T47D (cell line): ENCODE measurements around the gene TPO.

ENCODE experiments used
- DNase-seq, 2 experiments: peaks; one replicate each; pipeline versions ENCODE4 v3.0.0 to v3.0.0-alpha.2; 2011 to 2012; ENCODE audit warnings: low read depth in 1 of 2, low spot score in 1 of 2
- JUND ChIP-seq: IDR thresholded peaks from 2 replicates; pipeline ENCODE4 v1.6.1; 2012; ENCODE audit warnings: low read depth
- in situ Hi-C: cut with HindIII; loops from 2 replicates; pipeline ENCODE4 v1.10.0; 2016; ENCODE audit warnings: low sequenced_read_pairs, low pct_unique_long_range_greater_than_20kb

TPO gene

DNA sequence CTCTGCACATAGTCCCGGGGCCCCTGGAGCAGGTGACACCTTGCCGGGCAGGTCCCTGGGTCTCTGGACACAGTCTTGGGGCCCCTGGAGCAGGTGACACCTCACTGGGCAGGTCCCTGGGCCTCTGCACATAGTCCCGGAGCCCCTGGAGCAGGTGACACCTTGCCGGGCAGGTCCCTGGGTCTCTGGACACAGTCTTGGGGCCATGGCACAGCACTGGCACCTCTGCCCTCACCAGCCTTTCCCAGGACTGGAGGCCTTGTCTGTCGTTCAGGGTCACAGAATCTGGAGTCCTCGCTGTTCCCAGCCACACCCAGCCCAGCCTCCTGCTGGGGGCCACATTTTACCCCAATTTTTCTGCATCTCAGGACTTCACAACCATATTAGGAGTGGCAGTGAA is 2.2 kb downstream of the TPO start:
- no peak for TF ChIP-seq JUND
- DNase-seq = no peak
- in situ Hi-C loops = no loop called here

DNA sequence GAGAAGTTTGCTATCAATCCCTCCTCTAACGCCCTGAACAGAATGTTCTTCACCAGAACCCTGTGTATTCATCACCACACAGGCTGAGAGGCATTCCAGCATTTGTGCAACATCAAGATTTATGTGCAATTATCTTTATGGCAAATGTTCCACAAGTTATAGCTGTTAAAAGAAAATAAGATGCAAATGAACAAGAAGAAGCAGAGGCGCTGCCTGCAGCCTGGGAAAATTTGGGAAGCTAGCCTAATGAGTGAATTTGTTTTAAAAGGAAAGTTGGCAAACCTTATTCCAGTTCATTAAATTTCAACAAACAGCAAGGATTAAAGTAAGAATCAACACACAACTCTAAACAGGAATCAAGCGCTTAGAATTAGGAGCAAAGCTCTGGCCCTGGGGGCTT is 5.3 kb downstream of the TPO start:
- DNase-seq = no peak
- no peak for TF ChIP-seq JUND
- in situ Hi-C loops = no loop called here

DNA sequence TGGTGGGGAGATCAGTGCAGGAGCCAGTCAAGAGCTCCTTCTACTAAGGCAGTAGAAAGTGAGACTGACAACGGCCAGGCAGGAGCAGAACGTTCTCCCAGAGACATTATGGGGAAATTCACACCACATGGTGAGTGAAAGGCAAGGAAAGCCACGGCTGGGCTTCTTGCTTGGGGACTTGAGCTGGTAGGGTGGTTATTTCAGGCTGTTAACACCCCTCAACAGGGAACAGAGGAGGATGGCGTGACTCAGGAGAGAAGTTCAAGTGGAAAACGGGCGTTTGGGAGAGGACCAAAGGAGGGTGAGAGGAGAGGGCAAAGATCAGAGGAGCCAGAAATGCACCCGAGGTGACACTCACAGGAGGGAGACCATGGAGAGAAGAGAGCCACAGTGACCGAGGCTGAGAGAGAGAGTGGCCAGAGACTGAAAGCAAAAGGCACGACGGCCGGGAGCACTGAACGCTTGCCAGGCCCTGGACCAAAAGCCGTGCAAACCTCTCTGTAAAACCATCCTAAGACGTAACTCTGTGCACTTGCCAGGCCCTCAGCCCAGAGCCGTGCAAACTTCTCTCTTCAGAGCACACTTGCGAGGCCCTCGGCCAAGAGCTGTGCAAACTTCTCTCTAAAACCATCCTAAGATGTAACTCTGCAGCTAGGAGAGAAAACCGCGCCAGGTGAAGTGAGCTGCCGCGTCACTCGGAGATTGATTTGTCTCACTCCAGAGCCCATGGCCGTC is 7.7 kb downstream of the TPO start:
- in situ Hi-C loops = no loop called here
- DNase-seq = no peak
- TF ChIP-seq JUND = no peak

DNA sequence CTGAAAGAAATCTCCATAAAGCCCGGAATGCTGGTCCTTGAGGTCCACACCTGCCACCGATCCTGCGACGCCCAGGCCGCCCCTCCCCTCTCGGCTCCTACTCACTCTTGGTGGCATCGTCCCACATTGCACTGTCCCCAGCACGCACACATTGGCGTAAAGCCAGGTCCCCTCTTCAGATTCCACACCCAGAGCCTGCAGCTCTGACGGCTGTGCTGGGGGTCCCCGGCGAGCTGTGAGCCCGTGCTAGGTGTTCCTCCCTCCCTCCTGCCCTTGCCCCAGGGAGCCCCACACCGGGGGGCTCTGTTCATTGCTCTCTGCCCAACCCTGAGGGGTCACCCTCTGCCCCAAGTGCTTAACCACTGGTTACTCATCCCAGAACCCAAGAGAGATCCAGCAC is 8.5 kb downstream of the TPO start:
- in situ Hi-C loops = no loop called here
- TF ChIP-seq JUND = no peak
- no peak for DNase-seq

DNA sequence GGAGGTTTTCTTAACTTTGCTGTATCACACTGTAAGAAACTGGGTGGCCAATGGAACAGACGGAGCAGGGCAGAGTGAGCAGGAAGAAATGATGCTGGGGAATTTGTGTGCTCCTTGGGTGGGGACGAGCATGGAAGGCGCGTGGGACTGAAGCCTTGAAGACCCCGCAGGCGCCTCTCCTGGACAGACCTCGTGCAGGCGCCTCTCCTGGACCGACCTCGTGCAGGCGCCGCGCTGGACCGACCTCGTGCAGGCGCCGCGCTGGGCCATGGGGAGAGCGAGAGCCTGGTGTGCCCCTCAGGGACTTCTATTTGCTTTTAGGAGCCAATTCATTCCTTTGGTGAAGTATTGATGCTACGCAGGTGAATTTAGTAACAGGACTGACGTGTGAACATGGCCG is 8.9 kb downstream of the TPO start:
- in situ Hi-C loops = no loop called here
- DNase-seq = no peak

DNA sequence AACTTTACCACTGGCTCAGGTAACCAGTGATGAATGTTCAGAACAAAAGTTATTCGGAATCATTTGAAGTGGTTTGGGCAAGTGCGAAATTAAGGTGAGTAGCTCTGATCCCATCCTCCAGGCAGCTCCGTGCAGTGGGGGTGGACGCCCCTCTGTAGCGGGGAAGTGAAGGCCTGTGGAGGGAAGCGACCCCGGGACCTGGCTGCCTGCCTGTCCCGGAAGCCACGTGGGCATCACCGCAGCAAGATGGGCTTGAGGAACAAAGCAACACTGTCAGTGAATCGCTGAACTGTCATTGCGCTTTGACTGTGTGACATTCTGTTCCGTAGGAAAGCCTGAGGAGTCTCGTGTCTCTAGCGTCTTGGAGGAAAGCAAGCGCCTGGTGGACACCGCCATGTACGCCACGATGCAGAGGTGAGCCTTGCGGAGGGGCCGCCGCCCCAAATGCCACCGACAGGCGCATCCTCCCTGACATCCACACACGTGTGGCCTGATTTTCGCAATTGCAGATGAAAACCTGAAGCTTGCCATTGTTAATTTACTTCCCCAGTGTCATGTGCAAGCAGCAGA is 9.5 kb downstream of the TPO start:
- TF ChIP-seq JUND = no peak
- DNase-seq = no peak
- in situ Hi-C loops = no loop called here

More for the DNA sequence above, 8.9 kb downstream of the TPO start:
- no peak for TF ChIP-seq JUND

DNA sequence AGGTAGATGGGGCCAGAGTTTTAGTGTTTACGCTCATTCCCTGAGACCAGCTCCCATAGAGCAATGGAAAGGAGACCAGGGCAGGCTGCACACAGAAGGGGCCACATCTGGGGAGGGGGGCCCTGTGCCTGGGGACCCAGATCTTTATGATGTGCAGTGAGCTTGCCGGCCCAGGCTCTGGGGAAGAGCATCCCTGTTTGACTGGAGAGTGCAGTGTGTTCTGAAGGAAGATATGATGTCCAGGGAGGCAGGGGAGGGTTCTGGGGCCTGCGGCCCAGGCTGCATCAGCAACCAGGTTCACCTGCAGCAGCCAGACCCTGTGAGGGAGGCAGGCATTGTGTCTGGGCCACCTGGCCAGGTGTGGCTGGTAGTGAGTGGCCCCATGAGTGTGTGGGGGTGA is 13.8 kb downstream of the TPO start:
- no peak for DNase-seq
- TF ChIP-seq JUND = no peak
- in situ Hi-C loops = no loop called here

DNA sequence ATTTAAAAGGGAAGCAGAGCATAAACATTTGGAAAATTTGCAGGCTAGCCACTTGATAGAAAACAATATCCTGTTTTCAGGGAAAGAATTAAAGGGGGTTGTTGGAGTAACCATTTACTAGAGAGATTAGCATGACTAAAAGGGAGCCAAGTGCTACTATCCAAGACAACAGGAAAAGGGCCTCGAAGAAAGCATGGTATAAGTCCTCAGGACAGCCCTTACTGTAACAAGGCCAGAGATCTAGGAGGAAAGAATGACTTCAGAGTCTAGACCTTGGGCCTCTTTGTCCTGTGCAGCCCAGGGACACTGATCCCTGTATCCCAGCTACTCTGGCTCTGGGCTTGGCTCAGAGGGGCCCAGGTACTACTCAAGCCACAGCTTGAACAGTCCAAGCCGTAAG is 16.6 kb downstream of the TPO start:
- TF ChIP-seq JUND = no peak
- in situ Hi-C loops = no loop called here
- DNase-seq = no peak

DNA sequence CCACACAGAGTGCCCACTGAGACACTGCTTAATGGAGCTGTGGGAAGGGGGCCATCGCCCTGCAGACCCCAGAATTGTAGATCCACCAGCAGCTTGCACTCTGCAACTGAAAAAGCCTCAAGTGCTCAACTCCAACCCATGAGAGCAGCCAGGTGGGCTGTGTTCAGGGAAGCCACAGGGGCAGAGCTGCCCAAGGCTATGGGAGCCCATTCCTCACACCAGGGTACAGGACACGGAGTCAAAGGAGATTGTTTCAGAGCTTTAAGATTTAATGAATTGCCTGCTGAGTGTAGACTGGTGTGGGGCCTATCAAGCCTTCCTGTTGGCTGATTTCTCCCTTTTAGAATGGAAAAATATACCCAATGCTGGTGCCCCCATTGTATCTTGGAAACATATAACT is 17.2 kb downstream of the TPO start:
- TF ChIP-seq JUND = no peak
- no peak for DNase-seq
- in situ Hi-C loops = no loop called here

DNA sequence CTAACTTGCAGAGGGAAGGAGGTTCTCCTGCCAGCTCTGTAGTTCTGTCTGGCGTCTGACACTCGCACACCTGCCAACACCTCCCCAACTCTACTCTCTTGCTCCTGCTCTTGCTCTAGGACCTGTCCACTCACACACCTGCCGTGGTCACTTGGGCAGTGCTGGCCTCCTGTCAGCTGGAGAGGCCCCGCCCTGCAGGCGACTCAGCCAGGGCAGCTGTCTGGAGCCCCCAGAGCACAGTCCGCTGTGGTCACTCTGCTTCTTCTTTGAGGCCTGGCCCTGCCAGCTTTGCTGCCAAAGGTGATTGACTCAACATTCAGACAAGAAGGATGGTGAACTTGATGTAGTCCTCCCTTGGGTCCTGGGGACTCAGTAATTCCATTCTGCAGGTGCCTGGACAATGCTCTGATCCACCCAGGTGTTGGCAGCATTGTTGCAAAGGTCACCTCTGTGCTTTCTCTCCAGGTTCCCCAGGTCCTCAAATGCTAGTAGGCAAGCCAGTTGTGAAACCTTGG is 18.7 kb downstream of the TPO start:
- TF ChIP-seq JUND = no peak
- in situ Hi-C loops = no loop called here
- no peak for DNase-seq

DNA sequence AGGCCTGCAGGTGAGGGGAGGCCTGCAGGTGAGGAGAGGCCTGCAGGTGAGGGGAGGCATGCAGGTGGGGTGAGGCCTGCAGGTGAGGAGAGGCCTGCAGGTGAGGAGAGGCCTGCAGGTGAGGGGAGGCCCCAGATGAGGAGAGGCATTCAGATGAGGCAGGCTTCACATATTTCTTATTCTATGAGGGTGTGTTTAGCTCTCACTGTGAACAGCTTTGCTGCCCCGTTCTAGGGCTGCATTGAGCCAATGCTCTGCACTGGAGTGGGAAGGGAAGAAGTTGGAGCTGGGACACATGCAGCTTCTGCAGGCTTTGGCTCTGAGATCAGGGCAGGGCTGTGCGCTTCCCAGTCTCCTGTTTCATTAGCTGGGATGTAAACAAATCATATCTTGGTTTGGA is 19.5 kb downstream of the TPO start:
- DNase-seq = no peak
- no peak for TF ChIP-seq JUND
- in situ Hi-C loops = no loop called here

DNA sequence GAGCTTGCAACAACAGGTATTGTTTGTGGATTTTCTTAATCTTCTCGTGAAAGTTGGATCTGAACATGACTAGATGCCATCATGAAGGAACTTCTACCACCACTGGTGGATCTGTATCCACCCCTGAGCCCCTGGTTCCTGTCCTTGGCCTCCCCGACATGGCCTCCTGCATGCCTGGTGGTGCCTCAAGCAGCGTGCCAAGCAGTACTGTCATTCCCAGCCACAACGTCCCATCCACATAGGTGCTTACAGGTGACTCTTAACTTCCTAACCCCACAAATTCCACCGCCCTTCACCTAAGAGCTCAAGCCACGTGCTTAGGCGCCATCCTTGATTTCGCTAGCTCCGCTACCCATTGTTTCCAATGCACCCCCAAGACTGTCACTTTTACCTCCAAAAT is 23.1 kb downstream of the TPO start:
- in situ Hi-C loops = no loop called here
- no peak for DNase-seq
- no peak for TF ChIP-seq JUND

DNA sequence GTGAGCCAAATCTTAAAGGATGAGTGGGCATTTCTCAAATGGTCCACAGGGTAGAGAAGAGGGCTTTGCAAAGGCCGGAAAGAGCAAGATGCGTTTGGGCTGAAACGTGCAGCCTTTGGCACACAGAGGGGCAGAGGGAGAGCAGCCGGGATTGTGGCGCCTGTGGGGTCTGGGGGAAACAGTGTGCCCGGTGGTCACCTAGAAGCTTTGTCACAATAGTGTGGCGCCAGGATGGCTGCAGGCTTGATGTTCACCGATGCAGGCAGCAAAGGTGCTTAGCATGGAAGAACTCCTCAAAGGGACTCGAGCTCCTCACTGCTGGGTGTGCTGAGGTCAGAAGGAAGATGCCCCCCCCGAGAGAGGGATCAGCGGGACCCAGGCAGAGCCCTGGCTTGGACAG is 23.8 kb downstream of the TPO start:
- no peak for TF ChIP-seq JUND
- in situ Hi-C loops = no loop called here
- DNase-seq = no peak

DNA sequence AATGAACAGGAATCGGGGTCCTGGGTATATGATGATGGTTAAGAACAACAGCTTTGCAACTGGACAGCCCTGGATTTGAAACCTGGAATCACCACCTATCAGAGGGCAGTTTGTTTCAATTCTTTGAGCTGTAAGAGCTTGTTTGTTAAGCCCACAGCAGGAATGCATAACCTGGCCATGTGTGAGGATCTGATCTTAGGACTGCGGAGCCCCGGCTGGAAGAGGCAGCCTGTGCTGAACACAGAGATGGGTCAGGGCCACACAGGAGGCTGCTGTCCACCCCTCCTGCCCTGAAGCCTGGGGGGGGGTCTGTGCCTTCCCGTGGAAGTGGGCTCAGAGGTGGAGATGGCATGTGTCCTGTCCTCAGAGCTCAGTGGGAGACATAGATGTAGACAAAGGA is 24.3 kb downstream of the TPO start:
- no peak for TF ChIP-seq JUND
- in situ Hi-C loops = no loop called here

More for the DNA sequence above, 24.3 kb downstream of the TPO start:
- no peak for DNase-seq
